SW 1271 (cell line): ENCODE results near the gene KBTBD2.
A peak's percentile ranks its signal among the peaks of the same experiment; 100 is the strongest.
"Not testable (repeated sequence)": the region's sequence is repeated elsewhere in the genome, so short reads cannot be mapped to it uniquely, and the experiment has no call there.

Source experiments
- DNase-seq, 2 experiments: peaks; one replicate each; lab custom pipeline; 2025; lab: John Stamatoyannopoulos, UW

KBTBD2 gene

DNA sequence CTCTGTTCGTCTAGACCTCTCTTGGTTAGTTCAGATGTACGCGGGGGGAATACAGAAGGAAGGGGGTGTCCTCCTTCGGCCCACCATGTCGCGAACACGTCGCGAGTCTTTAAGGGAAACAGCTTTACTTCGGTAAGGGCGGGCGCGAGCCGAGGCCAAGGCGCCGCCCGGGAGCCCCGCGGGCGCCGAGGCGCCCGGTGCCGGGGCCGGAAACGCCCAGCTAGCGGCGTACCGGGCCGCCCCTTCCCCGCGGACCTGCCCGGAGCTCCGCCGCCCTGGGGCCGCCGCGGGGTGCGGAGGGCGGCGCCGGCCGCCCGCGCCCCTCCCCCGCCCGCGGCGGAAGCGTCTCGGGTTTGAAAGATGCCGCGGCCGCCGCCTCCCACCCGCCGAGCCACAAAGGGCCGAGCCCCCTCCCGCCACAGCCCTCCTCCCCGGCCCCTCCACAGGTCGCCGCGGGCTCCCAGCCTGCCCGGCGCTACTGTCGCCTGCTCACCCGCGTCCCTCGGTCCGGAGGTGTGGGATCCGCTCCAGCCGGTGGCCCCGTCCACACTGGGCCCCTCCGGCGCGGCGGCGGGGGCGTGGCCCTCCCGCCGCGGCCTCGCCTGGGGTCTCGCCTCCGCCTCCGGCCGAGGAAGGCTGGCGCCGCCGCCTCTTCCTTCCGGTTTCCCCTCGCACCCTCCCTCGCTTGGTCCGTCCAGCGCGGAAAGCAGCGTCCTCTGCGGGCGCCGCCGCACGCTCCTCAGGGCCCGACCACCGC lies at the start of gene KBTBD2:
KBTBD2 (minus strand) TSS at position 718 of the 757 bp plus-strand sequence. CDS start 12,156 bp downstream, outside the sequence.
- DNase-seq = peak; percentile 61 to 80

GRCh38 chr7:32941181-32941580 lies 49.6 kb upstream of the KBTBD2 start:
- no peak for DNase-seq

DNA sequence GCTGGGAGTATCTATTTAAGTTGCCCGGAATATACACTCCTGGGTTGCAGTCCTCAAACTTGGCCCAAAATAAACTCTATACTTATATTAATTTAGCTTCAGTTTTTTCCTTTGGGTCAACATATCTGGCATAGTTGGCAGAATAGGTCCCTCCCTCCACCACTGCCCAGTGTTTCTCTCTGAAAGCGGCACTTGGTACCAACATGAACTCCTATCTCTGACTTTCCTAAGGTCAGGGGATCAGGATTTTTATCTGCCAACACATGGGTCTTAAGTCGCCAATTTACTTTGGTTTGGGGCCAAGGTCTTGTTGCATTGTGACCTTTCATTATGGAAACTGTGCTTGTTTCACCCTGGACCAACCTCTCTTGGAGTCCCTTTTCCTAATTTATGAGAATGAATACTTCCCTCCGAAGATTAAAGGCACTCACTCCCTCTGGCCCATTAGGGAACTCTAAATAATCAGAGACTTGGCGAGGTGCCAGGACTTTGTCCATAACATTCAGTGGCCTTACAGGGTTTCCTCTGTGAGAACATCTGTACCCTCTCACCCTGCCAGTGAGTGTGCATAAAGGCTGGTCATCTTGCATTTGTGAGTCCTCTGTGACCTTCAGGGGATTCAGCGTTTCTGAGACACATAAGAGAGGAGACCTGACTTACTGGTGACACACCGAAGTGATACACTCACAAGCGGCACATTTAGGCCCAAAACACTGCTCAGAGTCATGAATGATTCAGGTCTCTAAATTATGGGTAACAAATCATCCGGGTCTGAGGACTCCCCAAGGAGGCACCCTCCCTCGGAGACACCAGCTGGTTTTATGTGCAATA lies 46.0 kb upstream of the KBTBD2 start:
- no peak for DNase-seq

DNA sequence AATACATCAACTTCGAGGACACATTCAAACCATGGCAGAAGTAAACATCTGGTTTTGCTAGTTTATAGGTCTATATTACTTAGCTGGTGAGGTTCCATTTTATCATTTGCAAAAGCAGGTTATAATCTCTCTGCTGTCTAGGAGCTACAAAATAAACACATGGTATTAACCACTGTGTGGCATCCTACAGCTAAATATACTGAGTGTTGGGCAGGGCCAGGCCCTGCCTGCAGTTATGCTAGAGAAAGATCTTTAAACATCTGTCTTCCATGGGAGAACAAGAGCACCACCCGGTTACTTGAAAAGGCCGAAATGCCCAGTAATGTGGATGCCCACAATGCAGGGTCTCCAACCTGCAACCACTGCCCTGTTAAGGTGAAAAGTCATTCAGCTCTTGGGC lies 45.1 kb upstream of the KBTBD2 start:
- no peak for DNase-seq

DNA sequence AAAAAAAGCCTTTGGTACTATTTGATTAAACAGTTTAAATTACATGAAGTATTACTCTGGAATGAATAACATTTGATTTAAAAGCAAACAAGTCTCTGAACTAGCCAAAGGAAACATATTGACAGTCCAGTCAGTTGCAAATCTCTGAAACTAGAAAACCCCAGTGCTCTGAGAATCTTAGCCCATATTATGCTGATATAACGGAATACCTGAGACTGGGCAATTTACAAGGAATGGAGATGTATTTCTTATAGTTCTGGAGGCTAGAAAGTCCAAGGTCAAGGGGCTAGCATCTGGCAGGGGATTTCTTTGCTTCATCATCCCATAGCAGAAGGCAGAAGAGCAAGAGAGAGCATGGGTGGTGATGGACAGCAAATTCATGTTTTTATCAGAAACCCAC lies 44.0 kb upstream of the KBTBD2 start:
- no peak for DNase-seq

DNA sequence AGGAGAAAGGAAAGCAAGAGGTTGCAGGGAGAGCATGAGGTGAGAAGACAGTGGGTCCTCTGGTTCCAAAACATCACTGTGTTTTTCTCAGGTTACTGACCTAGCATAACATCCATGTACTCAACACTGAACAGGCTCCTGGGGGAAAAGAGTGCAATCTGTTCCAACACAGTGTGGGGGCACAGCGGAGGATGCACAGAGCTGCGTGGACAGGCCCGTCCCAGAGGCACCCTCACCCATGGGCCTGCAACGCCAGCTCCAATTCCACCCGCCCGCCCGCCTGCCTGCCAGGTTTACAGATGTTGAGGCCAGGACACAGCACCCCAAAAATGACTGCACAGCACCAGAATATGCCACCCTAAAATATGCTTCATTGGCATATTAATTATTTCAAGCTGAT lies 38.8 kb upstream of the KBTBD2 start:
- DNase-seq = no peak

DNA sequence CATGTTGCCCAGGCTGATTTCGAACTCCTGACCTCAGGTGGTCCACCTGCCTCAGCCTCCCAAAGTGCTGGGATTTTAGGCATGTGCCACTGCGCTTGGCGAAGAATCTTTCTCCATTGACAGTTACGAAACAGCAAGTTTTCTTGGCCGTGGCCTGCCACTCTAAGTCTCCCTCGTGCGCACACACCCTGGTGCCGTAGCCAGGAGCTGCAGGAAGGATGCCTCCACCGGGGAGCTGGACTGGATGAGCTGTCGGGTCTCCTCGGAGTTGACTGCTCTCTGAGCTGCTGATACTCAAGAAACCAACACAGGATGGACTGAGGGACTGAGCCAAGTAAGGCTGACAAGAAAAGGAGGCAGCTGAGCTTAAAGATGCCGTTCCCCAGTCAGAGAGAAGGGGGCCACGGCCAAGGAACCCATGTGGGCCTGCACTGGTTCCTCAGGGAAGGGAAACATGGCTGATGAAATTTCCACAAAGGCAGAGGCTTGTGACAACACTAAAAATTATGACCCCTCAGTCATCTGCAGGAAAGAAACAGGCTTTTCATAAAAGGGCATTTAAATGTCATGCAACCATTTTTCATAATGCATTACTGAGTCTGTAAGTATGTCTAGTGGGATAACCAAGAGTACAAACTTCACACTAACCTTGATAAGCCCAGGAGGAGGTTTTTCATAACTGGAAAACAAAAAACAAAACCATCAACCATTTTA lies 38.0 kb upstream of the KBTBD2 start:
- no peak for DNase-seq

GRCh38 chr7:32928785-32929298 lies 37.3 kb upstream of the KBTBD2 start:
- no peak for DNase-seq

GRCh38 chr7:32921896-32922295 lies 30.3 kb upstream of the KBTBD2 start:
- no peak for DNase-seq

GRCh38 chr7:32916994-32917393 lies 25.4 kb upstream of the KBTBD2 start:
- not testable (repeated sequence) for DNase-seq

DNA sequence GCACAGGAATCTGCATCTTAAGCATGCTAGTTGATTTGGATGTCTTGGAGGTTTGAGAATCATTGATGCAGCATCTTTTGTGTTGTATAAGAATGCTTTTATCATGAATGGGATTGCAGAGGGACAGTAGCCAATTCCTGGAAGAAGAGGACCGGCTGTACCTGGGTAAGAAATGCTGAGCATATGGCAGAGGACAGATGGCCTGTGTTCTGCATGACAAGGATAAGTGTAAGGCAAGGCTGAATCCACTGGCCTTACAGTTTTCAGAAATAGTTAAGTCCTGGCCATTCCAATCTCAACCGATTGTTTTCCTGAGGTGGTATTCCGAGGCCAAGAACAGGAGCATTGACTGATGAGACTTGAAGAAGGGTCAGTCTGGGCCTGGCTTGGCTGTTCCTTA lies 24.4 kb upstream of the KBTBD2 start:
- DNase-seq = no peak

GRCh38 chr7:32915041-32915536 lies 23.5 kb upstream of the KBTBD2 start:
- DNase-seq = no peak

DNA sequence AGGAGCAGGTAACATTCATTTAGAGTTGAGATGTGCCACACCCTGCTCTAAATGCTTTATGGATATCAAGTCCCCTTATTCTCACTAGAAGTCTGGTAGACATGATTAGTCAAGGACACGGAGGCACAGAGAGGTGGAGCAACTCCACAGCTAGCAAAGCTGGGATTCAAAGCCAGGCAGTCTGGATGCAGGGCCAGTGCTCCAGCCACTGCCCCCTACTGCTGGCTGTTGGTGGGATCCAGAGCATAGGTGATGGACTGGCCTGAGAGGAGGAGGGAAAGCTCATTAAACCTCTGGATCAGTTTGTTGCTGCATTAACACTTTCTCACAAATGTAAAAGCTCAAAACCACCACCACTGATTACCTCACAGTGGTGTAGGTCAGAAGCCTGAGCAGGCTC lies 22.6 kb upstream of the KBTBD2 start:
- DNase-seq = no peak

GRCh38 chr7:32910195-32910594 lies 18.6 kb upstream of the KBTBD2 start:
- DNase-seq = no peak

GRCh38 chr7:32905175-32905662 lies 13.7 kb upstream of the KBTBD2 start:
- DNase-seq = peak; percentile 25 to 80

- no peak for DNase-seq
Measured at GRCh38 chr7:32901629-32902028, 10.1 kb upstream of the KBTBD2 start.

DNA sequence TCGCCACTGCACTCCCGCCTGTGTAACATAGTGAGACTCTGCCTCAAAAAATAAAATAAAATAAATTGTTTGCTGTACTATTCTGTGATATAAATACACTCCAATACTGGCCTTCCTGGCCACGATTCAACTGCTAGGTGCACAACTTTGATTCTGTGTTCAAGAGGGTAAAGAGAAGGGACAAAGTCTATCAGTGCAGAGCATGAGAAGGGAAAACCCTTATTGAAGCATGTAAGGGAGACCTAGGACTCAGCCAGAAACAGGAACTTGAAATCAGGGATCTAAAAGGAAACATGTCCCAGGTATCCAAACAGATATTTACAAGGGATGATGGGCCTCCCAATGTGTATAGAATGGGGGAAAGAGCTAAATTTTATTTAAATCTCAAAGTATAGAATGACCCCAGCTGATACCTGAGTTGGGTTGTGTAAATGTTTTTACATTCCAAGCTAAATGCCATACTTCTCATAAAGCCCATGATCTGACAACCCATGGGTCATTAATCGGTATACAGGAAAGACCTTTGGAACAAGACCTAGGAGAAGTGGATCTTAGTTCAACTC lies 9.0 kb upstream of the KBTBD2 start:
- no peak for DNase-seq

GRCh38 chr7:32897376-32897775 lies 5.8 kb upstream of the KBTBD2 start:
- DNase-seq = not testable (repeated sequence)

GRCh38 chr7:32896564-32897347 lies 5.2 kb upstream of the KBTBD2 start:
- DNase-seq = no peak

GRCh38 chr7:32894171-32894570 lies 2.6 kb upstream of the KBTBD2 start:
- DNase-seq = no peak

DNA sequence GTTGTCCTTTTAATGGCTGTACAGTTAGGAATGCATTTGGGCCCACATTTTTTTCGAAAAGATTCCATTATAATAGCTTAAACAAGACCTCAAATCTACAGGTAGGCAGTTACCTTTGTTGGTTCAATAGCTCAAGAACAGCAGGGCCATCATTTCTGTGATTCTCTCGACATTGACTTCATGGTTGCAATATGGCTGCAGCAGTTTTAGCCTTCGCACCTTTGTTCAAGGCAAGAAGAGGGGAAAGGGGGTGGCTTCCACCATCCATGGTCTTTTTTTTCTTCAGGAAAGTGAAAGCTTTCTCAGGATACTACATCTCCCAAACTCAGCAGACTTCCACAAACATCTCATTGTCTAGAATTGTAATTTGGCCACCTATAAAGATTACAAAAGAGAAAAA lies 2.2 kb upstream of the KBTBD2 start:
- DNase-seq = no peak
